Measurements from ENCODE around the gene TMED9. TPM values are rescaled to one million over a fixed set of nuclear protein-coding genes. Genes with fewer than 3 reads are reported as not detected.
"Not testable (repeated sequence)": the region's sequence is repeated elsewhere in the genome, so short reads cannot be mapped to it uniquely, and the experiment has no call there.

Gene TMED9
- total RNA-seq, 1 experiment from 2014 or later = 240 TPM

DNA sequence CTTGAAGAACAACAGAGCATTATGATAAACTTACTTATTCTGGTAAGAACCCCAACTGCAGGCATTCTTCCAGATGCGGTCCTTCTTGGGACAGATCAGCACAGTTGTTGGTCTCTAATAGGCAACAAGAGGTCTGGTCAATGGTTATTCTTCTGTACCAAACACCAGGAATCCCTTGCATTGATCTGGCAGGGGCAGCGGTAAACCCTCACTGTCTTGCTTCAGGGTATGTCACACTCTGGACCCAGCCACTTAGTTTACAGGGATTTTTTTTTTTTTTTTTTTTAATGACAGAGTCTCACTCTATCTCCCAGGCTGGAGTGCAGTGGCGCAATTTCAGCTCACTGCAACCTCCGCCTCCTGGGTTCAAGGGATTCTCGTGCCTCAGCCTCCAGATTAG lies 36.3 kb upstream of the TMED9 start:
- Histone ChIP-seq H3K4me1 (peaks cover 23% of the 10 kb centered on the region), H3K36me3 (ENCODE audit: control insufficient read depth, insufficient read depth, low read length) (no peaks in the 10 kb centered on the region; the same call in 1 of the 2 replicates), H3K4me3 (ENCODE audit: low read depth, low read length) (no peak overlapping the region), H3K9me3 (no peaks in the 10 kb centered on the region; the same call in 1 of the 2 replicates), H3K27me3 (replicated peaks; ENCODE audit: control insufficient read depth, insufficient read depth, low read length) (no peaks in the 10 kb centered on the region)
- CTCF ChIA-PET = no interaction called here
- intact Hi-C loops (cut with micrococcal nuclease; ENCODE audit: unreplicated experiment) = no loop called here
- POLR2A ChIA-PET = no interaction called here
- no TSS peak for BruUV-seq (replicated peaks)
- no peak overlapping the region for H3K4me3 Mint-ChIP-seq (ENCODE audit: unreplicated experiment)
- TF ChIP-seq, protein P1, sequence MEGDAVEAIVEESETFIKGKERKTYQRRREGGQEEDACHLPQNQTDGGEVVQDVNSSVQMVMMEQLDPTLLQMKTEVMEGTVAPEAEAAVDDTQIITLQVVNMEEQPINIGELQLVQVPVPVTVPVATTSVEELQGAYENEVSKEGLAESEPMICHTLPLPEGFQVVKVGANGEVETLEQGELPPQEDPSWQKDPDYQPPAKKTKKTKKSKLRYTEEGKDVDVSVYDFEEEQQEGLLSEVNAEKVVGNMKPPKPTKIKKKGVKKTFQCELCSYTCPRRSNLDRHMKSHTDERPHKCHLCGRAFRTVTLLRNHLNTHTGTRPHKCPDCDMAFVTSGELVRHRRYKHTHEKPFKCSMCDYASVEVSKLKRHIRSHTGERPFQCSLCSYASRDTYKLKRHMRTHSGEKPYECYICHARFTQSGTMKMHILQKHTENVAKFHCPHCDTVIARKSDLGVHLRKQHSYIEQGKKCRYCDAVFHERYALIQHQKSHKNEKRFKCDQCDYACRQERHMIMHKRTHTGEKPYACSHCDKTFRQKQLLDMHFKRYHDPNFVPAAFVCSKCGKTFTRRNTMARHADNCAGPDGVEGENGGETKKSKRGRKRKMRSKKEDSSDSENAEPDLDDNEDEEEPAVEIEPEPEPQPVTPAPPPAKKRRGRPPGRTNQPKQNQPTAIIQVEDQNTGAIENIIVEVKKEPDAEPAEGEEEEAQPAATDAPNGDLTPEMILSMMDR (IDR thresholded peaks at IDR 0.05; ENCODE audit: insufficient read depth in 1 of 2, low read depth in 1 of 2, low read length in 1 of 2, severe bottlenecking in 1 of 2, unreplicated experiment in 1 of 2) = no peak
- no peak overlapping the region for H3K27ac Mint-ChIP-seq (ENCODE audit: unreplicated experiment)
- peaks cover 19% of the 10 kb centered on the region for H3K36me3 Mint-ChIP-seq (ENCODE audit: insufficient read depth, unreplicated experiment)
- H3K4me1 Mint-ChIP-seq (ENCODE audit: low read depth, unreplicated experiment) = peaks cover 9% of the 10 kb centered on the region
- H3K9me3 Mint-ChIP-seq (ENCODE audit: unreplicated experiment) = no peaks in the 10 kb centered on the region
- no peaks in the 10 kb centered on the region for H3K27me3 Mint-ChIP-seq (ENCODE audit: insufficient read depth, unreplicated experiment)
- DNase-seq = no peak

DNA sequence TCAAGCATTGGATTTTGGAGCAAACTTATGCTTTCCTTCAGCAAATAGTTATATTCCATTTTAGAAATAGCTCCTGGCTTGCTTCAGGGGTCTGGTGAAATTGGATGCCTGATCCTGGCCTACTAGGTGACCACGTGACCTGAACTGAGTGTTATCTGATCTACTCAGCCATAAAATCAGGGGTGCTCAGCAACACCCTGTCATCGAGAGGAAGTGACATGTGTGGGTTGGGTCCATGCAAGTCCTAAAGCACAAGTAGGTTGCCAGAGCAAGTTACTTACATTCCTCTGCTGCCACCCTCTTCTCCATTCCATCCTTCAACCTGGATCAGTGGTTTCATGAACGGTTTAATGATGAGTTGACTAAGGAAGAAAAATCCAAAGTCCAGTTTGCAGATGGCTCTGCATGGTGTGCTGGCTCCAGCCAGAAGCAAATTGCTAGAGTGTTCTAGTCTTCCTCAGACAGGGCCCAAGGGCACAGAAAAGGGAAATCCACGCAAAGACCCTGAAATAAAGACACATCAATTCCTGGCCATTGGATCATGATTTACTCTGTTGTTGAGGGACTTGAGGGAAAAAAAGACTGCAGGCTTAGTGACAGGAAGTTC lies 34.9 kb upstream of the TMED9 start:
- Mint-ChIP-seq H3K9me3 (ENCODE audit: unreplicated experiment) (no peaks in the 10 kb centered on the region), H3K4me1 (ENCODE audit: low read depth, unreplicated experiment) (peaks cover 9% of the 10 kb centered on the region), H3K4me3 (ENCODE audit: unreplicated experiment) (no peak overlapping the region), H3K36me3 (ENCODE audit: insufficient read depth, unreplicated experiment) (peaks cover 15% of the 10 kb centered on the region), H3K27me3 (ENCODE audit: insufficient read depth, unreplicated experiment) (no peaks in the 10 kb centered on the region), H3K27ac (ENCODE audit: unreplicated experiment) (peak overlapping the region; percentile 61)
- Histone ChIP-seq H3K4me1 (peaks cover 23% of the 10 kb centered on the region), H3K36me3 (ENCODE audit: control insufficient read depth, insufficient read depth, low read length) (no peaks in the 10 kb centered on the region; the same call in 1 of the 2 replicates), H3K4me3 (ENCODE audit: low read depth, low read length) (no peak overlapping the region), H3K27me3 (replicated peaks; ENCODE audit: control insufficient read depth, insufficient read depth, low read length) (no peaks in the 10 kb centered on the region), H3K9me3 (no peaks in the 10 kb centered on the region; the same call in 1 of the 2 replicates)
- DNase-seq = peak; percentile 43 to 82
- intact Hi-C loops (cut with micrococcal nuclease; ENCODE audit: unreplicated experiment) = loop anchor here (1.0 kb wide), 1 partner anchor 31 kb away; no protein-coding TSS in a partner anchor
- TF ChIP-seq, protein P1 (IDR thresholded peaks at IDR 0.05; ENCODE audit: insufficient read depth in 1 of 2, low read depth in 1 of 2, low read length in 1 of 2, severe bottlenecking in 1 of 2, unreplicated experiment in 1 of 2) = no peak
- CTCF ChIA-PET = interaction anchor here (1.1 kb wide), 1 partner anchor 50 kb away, joined by 3 read pairs; no protein-coding TSS in a partner anchor
- BruUV-seq (replicated peaks) = no TSS peak
- POLR2A ChIA-PET = no interaction called here

DNA sequence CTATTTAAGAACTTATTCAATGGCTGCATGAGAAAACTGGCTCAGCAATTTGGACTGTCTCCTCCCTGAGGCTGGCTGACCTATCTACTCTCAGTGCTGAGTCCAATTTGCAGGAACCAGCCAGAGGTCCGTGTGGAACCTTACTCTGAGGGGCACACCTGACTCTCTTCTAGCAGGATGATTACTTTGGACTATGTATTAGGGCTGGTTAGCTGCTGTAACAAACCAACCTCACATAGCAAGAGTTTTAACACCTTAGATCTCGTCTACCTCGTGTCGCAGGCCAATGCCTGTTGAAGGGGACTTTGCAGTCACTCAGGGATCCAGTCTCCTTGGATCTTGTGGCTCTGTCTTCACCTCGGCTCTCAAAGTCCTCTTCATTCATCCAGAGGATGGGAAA lies 34.2 kb upstream of the TMED9 start:
- intact Hi-C loops (cut with micrococcal nuclease; ENCODE audit: unreplicated experiment) = loop anchor here (1.0 kb wide), 1 partner anchor 31 kb away; no protein-coding TSS in a partner anchor
- CTCF ChIA-PET = interaction anchor here (1.1 kb wide), 1 partner anchor 50 kb away, joined by 3 read pairs; no protein-coding TSS in a partner anchor

DNA sequence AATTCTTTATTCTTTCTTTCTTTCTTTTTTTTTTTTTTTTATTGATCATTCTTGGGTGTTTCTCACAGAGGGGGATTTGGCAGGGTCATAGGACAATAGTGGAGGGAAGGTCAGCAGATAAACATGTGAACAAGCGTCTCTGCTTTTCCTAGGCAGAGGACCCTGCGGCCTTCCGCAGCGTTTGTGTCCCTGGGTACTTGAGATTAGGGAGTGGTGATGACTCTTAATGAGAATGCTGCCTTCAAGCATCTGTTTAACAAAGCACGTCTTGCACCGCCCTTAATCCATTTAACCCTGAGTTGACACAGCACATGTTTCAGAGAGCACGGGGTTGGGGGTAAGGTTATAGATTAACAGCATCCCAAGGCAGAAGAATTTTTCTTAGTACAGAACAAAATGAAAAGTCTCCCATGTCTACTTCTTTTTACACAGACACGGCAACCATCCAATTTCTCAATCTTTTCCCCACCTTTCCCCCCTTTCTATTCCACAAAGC lies 32.5 kb upstream of the TMED9 start:
- peaks cover 23% of the 10 kb centered on the region for H3K4me1 ChIP-seq
- POLR2A ChIA-PET; H3K36me3 Mint-ChIP-seq (ENCODE audit: insufficient read depth, unreplicated experiment); BruUV-seq (replicated peaks); H3K27me3 Mint-ChIP-seq (ENCODE audit: insufficient read depth, unreplicated experiment); CTCF ChIA-PET; H3K4me1 Mint-ChIP-seq (ENCODE audit: low read depth, unreplicated experiment); H3K9me3 ChIP-seq; DNase-seq; H3K9me3 Mint-ChIP-seq (ENCODE audit: unreplicated experiment); intact Hi-C loops (cut with micrococcal nuclease; ENCODE audit: unreplicated experiment); H3K36me3 ChIP-seq (ENCODE audit: control insufficient read depth, insufficient read depth, low read length); H3K27me3 ChIP-seq (replicated peaks; ENCODE audit: control insufficient read depth, insufficient read depth, low read length); H3K4me3 ChIP-seq (ENCODE audit: low read depth, low read length): not testable (repeated sequence)
- Mint-ChIP-seq H3K4me3 (ENCODE audit: unreplicated experiment) (peak overlapping the region; percentile 9), H3K27ac (ENCODE audit: unreplicated experiment) (peak overlapping the region; percentile 42)

More for the DNA sequence above, 34.2 kb upstream of the TMED9 start:
- Mint-ChIP-seq H3K4me3 (ENCODE audit: unreplicated experiment) (no peak overlapping the region), H3K9me3 (ENCODE audit: unreplicated experiment) (no peaks in the 10 kb centered on the region), H3K36me3 (ENCODE audit: insufficient read depth, unreplicated experiment) (peaks cover 11% of the 10 kb centered on the region), H3K27me3 (ENCODE audit: insufficient read depth, unreplicated experiment) (no peaks in the 10 kb centered on the region), H3K4me1 (ENCODE audit: low read depth, unreplicated experiment) (peaks cover 7% of the 10 kb centered on the region), H3K27ac (ENCODE audit: unreplicated experiment) (peak overlapping the region; percentile 61)
- H3K4me3 ChIP-seq (ENCODE audit: low read depth, low read length) = no peak overlapping the region
- TF ChIP-seq, protein P1 (IDR thresholded peaks at IDR 0.05; ENCODE audit: insufficient read depth in 1 of 2, low read depth in 1 of 2, low read length in 1 of 2, severe bottlenecking in 1 of 2, unreplicated experiment in 1 of 2) = no peak
- POLR2A ChIA-PET = no interaction called here
- H3K9me3 ChIP-seq = no peaks in the 10 kb centered on the region; the same call in 1 of the 2 replicates
- H3K36me3 ChIP-seq (ENCODE audit: control insufficient read depth, insufficient read depth, low read length) = no peaks in the 10 kb centered on the region; the same call in 1 of the 2 replicates
- no peaks in the 10 kb centered on the region for H3K27me3 ChIP-seq (replicated peaks; ENCODE audit: control insufficient read depth, insufficient read depth, low read length)
- no peak for DNase-seq
- BruUV-seq (replicated peaks) = no TSS peak
- peaks cover 23% of the 10 kb centered on the region for H3K4me1 ChIP-seq

Measured in Caco-2 (cell line).